SK-N-MC (cell line): ENCODE results near the gene SHISA2.

Experiments
- EZH2 ChIP-seq: fragments of 200-600 bp; sonication (generic); IDR thresholded peaks from one replicate; pipeline ENCODE4 v1.6.1; 2017; ENCODE audit warnings: antibody characterized with exemption
- FOXP2 ChIP-seq: optimal IDR thresholded peaks from 2 replicates; pipeline ENCODE3; 2011; ENCODE audit warnings: mild to moderate bottlenecking, moderate library complexity; ENCODE audit not compliant: insufficient read depth; ENCODE audit errors: extremely low read length, control extremely low read depth
- POLR2AphosphoS5 ChIP-seq: IDR thresholded peaks from 2 replicates; pipeline ENCODE4 v1.6.1; 2012; ENCODE audit warnings: mild to moderate bottlenecking, low read depth, low read length, borderline replicate concordance

GRCh38 chr13:26054896-26055295, 3.1 kb upstream of the SHISA2 start:
- TF ChIP-seq EZH2 (no peak), POLR2AphosphoS5 (no peak), FOXP2 (no peak)
